GM12874 (cell line): ENCODE measurements around the gene MAST4.

Source experiments
- TF ChIP-seq, protein P1 (sequence below): IDR thresholded peaks from 2 replicates; pipeline ENCODE4 v1.5.1; 2011; ENCODE audit warnings: low read depth, mild to moderate bottlenecking, control low read depth, low read length, moderate library complexity; ENCODE audit not compliant: insufficient read depth

The MAST4 gene

DNA sequence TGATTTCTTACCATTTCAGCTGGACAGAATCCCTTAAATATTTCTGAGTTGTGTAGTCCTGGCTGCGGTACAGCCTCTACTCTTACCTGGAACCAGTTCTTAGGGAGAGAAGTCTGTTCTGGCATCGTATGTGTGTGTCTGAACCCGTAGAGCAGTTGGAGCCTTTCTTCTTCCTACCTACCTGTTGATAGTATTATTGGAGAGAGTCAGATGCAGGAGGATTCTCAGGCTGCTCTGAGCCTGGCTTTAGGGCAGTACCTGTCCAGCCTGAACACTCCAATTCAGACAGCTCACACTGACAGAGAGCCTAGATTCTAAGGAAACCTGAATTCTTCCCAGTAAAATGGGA, 410.3 kb downstream of the MAST4 start:
- TF ChIP-seq, protein P1, sequence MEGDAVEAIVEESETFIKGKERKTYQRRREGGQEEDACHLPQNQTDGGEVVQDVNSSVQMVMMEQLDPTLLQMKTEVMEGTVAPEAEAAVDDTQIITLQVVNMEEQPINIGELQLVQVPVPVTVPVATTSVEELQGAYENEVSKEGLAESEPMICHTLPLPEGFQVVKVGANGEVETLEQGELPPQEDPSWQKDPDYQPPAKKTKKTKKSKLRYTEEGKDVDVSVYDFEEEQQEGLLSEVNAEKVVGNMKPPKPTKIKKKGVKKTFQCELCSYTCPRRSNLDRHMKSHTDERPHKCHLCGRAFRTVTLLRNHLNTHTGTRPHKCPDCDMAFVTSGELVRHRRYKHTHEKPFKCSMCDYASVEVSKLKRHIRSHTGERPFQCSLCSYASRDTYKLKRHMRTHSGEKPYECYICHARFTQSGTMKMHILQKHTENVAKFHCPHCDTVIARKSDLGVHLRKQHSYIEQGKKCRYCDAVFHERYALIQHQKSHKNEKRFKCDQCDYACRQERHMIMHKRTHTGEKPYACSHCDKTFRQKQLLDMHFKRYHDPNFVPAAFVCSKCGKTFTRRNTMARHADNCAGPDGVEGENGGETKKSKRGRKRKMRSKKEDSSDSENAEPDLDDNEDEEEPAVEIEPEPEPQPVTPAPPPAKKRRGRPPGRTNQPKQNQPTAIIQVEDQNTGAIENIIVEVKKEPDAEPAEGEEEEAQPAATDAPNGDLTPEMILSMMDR, result no peak

DNA sequence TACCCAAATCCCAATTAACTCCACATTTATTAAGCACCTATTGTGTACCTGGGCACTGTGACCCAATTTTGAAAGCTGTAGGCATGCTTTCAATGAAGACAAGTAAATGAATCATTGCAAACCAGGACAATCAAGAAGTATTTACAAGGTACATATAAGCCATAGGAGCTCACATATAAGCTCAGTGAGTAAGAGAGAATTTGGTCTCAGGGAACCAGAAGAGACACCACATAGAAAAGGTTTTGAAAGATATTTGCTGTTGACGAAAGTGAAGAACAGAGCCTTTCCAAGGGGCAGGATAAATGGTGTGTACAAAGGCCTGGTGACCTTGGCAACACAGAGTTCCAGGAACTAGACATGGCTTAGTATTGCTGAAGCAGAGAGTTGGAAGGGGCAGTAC, 412.8 kb downstream of the MAST4 start:
- TF ChIP-seq, protein P1, result no peak

DNA sequence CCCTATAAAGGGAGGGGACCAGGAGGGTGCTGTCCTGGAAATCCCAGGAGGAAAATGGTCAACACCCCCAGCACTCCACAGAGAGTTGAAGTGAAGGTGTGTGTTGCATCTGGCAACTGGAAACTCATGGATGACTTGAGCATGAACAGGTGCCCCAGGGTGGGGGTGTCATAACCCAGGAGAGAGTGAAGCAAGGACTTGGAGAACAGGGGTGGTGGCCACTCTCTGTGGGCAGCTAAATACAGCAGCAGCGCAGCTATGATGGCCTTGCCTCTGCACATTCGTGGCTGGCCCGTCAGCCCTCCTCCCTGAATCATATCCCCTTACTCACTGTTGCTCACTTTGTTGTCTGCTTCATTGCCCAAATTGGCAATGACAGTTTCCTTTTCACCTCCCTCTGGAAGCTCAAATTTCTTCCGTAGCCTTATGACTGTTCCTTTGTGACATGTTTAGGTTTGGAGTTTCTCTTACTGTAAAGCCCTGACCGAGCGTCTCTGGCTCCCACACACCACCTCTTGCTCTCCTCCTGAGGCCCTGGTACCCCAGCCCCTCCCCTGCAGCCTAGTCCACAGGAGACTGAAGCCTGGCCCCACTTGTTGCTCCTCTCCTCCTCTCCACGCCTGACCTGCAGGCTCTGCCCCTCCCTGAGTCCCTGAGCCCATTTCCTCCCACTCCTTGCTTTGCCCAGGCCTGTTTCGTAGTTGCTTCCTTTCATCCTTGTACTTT, 414.7 kb downstream of the MAST4 start:
- TF ChIP-seq, protein P1, result no peak

DNA sequence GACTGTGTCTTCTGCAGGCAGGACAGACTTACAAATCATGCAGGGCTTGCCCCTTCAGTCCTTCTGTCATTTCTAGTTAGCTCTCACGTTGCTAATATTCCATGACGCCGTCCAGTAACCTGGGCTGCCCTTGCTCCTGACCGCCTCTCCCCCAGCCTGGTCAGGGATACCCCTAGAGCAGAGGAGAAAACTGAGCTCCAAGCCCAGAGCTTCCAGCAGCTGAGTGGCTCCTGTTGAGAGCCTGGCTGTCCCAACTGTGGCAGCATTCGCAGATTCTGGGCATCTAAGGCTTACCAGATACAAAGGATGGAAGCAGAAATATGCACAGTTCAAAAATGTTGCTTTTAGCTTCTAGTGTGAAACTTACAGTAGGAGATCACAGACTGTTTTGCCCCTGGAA, 415.2 kb downstream of the MAST4 start:
- TF ChIP-seq, protein P1, result no peak

DNA sequence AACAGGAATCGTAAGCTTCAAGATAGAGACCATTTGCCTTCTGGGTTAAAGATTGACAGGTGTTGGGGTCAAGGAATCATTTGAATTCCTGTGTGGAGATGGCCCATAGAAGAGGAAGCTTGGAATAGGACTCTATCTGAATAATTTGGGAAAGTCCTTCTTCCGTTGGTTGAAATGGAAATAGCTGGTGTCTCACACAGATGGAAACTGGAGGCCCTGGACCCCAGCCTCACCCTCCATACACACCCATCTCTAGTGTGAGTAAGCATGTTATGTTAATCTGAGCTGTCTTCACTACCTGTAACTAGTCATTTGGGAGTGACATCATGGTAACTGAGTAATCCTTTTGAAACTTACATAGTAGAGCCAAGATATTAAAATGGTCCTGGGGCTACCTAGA, 416.0 kb downstream of the MAST4 start:
- TF ChIP-seq, protein P1, result no peak

DNA sequence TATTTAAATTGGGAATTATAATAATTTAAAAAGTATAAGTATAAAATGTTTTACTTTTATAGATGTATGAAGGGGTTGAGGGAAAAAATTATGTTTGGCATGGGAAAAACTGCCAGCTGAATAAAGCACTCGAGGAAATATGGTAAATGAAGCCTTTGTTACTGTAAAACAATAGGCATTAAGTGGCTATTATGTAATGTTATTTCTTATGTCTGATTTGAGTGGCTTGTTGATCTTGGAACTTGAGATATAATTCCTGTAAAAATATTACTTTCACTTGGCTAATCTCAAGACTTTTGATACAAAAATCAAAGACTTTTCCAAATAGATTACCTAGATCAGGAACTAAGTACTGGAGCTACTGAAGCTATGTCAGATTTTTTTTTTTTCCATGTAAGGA, 417.5 kb downstream of the MAST4 start:
- TF ChIP-seq, protein P1, result no peak

DNA sequence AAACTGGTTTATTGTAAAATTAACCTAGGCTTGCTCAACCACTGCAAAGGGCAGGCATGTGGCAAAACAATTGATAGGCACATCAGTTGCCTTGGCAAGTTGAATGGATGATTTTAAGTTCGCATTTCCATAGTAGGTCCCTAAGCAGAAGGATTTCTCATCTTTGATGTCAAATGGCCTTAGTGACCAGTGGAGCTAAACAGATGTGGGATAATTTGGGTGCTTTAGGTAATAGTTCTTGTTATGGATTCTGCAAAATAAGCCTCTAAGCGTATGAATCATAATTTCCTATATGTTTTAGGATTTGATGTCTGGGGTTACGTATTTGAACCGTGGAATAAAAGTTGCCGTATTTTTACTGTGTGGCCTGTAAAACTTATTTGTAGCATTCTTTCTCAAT, 418.0 kb downstream of the MAST4 start:
- TF ChIP-seq, protein P1, result no peak
